Non-pigmented ciliary epithelial cell (primary cell): Measurements from ENCODE around the gene SOBP.

ENCODE experiments used
- DNase-seq: peaks from one replicate; pipeline ENCODE4 v3.0.0-alpha.2; 2010; ENCODE audit warnings: low read depth

Gene SOBP

GRCh38 chr6:107658920-107659865 is 169.3 kb downstream of the SOBP start:
- DNase-seq: no peak

- no peak for DNase-seq
Measured at GRCh38 chr6:107660839-107661238, 170.9 kb downstream of the SOBP start.

- no peak for DNase-seq
Measured at GRCh38 chr6:107661291-107661690, 171.4 kb downstream of the SOBP start.

GRCh38 chr6:107662333-107662732 is 172.4 kb downstream of the SOBP start:
- no peak for DNase-seq

GRCh38 chr6:107663308-107663707 is 173.4 kb downstream of the SOBP start:
- no peak for DNase-seq

GRCh38 chr6:107665382-107665781 is 175.5 kb downstream of the SOBP start:
- DNase-seq: no peak

- no peak for DNase-seq
Measured at GRCh38 chr6:107666084-107666980, 176.4 kb downstream of the SOBP start.

- no peak for DNase-seq
Measured at GRCh38 chr6:107666981-107667601, 177.2 kb downstream of the SOBP start.

GRCh38 chr6:107667790-107668189 is 177.9 kb downstream of the SOBP start:
- no peak for DNase-seq

GRCh38 chr6:107668743-107669474 is 179.0 kb downstream of the SOBP start:
- DNase-seq: no peak

- no peak for DNase-seq
Measured at GRCh38 chr6:107670792-107671199, 180.9 kb downstream of the SOBP start.

GRCh38 chr6:107673076-107673494 is 183.2 kb downstream of the SOBP start:
- no peak for DNase-seq

- no peak for DNase-seq
Measured at GRCh38 chr6:107674995-107675738, 185.2 kb downstream of the SOBP start.

GRCh38 chr6:107676042-107676441 is 186.1 kb downstream of the SOBP start:
- DNase-seq: no peak

- no peak for DNase-seq
Measured at GRCh38 chr6:107677399-107677798, 187.5 kb downstream of the SOBP start.

GRCh38 chr6:107679457-107679856 is 189.5 kb downstream of the SOBP start:
- DNase-seq: no peak

GRCh38 chr6:107682721-107683120 is 192.8 kb downstream of the SOBP start:
- no peak for DNase-seq

- DNase-seq: no peak
Measured at GRCh38 chr6:107683183-107683582, 193.3 kb downstream of the SOBP start.

GRCh38 chr6:107684996-107685395 is 195.1 kb downstream of the SOBP start:
- DNase-seq: no peak

- no peak for DNase-seq
Measured at GRCh38 chr6:107689190-107689589, 199.3 kb downstream of the SOBP start.
